WTC11 (cell line): ENCODE results near the gene MST1R. TPM values are rescaled to one million over a fixed set of nuclear protein-coding genes. Genes with fewer than 3 reads are reported as not detected.

ENCODE experiments used
- ATAC-seq: fragments of 200-7000 bp; cut with Tn5 transposase; 2 replicates; pipeline ENCODE4 v1.10.0; 2021; ENCODE audit warnings: mild to moderate bottlenecking, moderate library complexity
- CTCF ChIA-PET: fragments of 300-600 bp; sonication (Branson Sonifier 250); formaldehyde crosslinking; loops from one replicate; lab custom pipeline; 2021; ENCODE audit warnings: antibody characterized with exemption; lab: Charles Lee
- POLR2A ChIA-PET: fragments of 350-600 bp; sonication (Branson Sonifier 250); formaldehyde crosslinking; loops from one replicate; lab custom pipeline; 2021; ENCODE audit warnings: antibody characterized with exemption; lab: Charles Lee
- DNase-seq: peaks from one replicate; pipeline ENCODE4 v3.0.0; 2021; ENCODE audit warnings: low spot score
- H3K27ac Mint-ChIP-seq: 2 replicates; pipeline ENCODE4 v1.8.0; 2021; ENCODE audit warnings: mixed read lengths
- H3K27me3 Mint-ChIP-seq: 2 replicates; pipeline ENCODE4 v1.8.0; 2021; ENCODE audit warnings: low read depth, mild to moderate bottlenecking, moderate library complexity, mixed read lengths
- H3K36me3 Mint-ChIP-seq: 2 replicates; pipeline ENCODE4 v1.8.0; 2021; ENCODE audit warnings: mixed read lengths
- H3K4me1 Mint-ChIP-seq: 2 replicates; pipeline ENCODE4 v1.8.0; 2022; ENCODE audit warnings: mixed read lengths
- H3K4me3 Mint-ChIP-seq: 2 replicates; pipeline ENCODE4 v1.8.0; 2021; ENCODE audit warnings: mild to moderate bottlenecking, moderate library complexity, mixed read lengths
- H3K9me3 Mint-ChIP-seq: 2 replicates; pipeline ENCODE4 v1.8.0; 2021; ENCODE audit warnings: mixed read lengths
- ELF4 ChIP-seq: sonication (generic); formaldehyde crosslinking; IDR thresholded peaks from 2 replicates; pipeline ENCODE4 v1.8.1; 2022; ENCODE audit warnings: low read depth, mild to moderate bottlenecking, moderate library complexity, missing genetic modification reagents
- ESRRA ChIP-seq: sonication (generic); formaldehyde crosslinking; IDR thresholded peaks from 2 replicates; pipeline ENCODE4 v1.8.1; 2022; ENCODE audit warnings: mild to moderate bottlenecking, missing genetic modification reagents, borderline replicate concordance
- FOXJ3 ChIP-seq: sonication (generic); formaldehyde crosslinking; IDR thresholded peaks from 2 replicates; pipeline ENCODE4 v1.9.0; 2021; ENCODE audit warnings: missing genetic modification reagents, mild to moderate bottlenecking, borderline replicate concordance
- GRHL2 ChIP-seq: fragments of 250-450 bp; sonication (Bioruptor Pico); IDR thresholded peaks from 2 replicates; pipeline ENCODE4 v1.8.0; 2022; ENCODE audit warnings: mild to moderate bottlenecking, moderate library complexity; ENCODE audit not compliant: insufficient replicate concordance, severe bottlenecking
- IRF2 ChIP-seq: sonication (generic); formaldehyde crosslinking; IDR thresholded peaks from 2 replicates; pipeline ENCODE4 v1.8.0; 2022; ENCODE audit warnings: low read depth, missing genetic modification reagents, borderline replicate concordance
- JAZF1 ChIP-seq: fragments of 250-450 bp; sonication (Bioruptor Pico); IDR thresholded peaks from 2 replicates; pipeline ENCODE4 v1.9.0; 2021; ENCODE audit warnings: moderate library complexity, mild to moderate bottlenecking, inconsistent platforms
- JUN ChIP-seq: sonication (generic); formaldehyde crosslinking; IDR thresholded peaks from 2 replicates; pipeline ENCODE4 v1.8.0; 2023; ENCODE audit warnings: mild to moderate bottlenecking, missing genetic modification reagents
- MXD4 ChIP-seq: fragments of 250-450 bp; sonication (Bioruptor Pico); IDR thresholded peaks from 2 replicates; pipeline ENCODE4 v1.8.0; 2021; ENCODE audit warnings: mild to moderate bottlenecking, moderate library complexity, borderline replicate concordance
- NFYB ChIP-seq: sonication (generic); formaldehyde crosslinking; conservative IDR thresholded peaks from 2 replicates; pipeline ENCODE4 v1.8.0; 2022; ENCODE audit warnings: low read depth, missing genetic modification reagents
- OVOL2 ChIP-seq: fragments of 250-450 bp; sonication (Bioruptor Pico); IDR thresholded peaks from 2 replicates; pipeline ENCODE4 v1.9.0; 2021; ENCODE audit warnings: mild to moderate bottlenecking, borderline replicate concordance
- RELA ChIP-seq: sonication (generic); formaldehyde crosslinking; IDR thresholded peaks from 2 replicates; pipeline ENCODE4 v1.8.1; 2022; ENCODE audit warnings: missing genetic modification reagents, mild to moderate bottlenecking, borderline replicate concordance
- SMAD4 ChIP-seq: sonication (generic); formaldehyde crosslinking; IDR thresholded peaks from 2 replicates; pipeline ENCODE4 v1.8.0; 2022; ENCODE audit warnings: mild to moderate bottlenecking, missing genetic modification reagents
- SP1 ChIP-seq: sonication (generic); formaldehyde crosslinking; conservative IDR thresholded peaks from 2 replicates; pipeline ENCODE4 v1.8.1; 2022; ENCODE audit warnings: missing genetic modification reagents
- TEAD1 ChIP-seq: sonication (generic); formaldehyde crosslinking; IDR thresholded peaks from 2 replicates; pipeline ENCODE4 v1.8.0; 2022; ENCODE audit warnings: mild to moderate bottlenecking, missing genetic modification reagents
- TP53 ChIP-seq: sonication (generic); formaldehyde crosslinking; IDR thresholded peaks from 2 replicates; pipeline ENCODE4 v1.8.1; 2023; ENCODE audit warnings: mild to moderate bottlenecking, missing genetic modification reagents
- ZNF219 ChIP-seq: sonication (generic); formaldehyde crosslinking; IDR thresholded peaks from 2 replicates; pipeline ENCODE4 v1.8.0; 2023; ENCODE audit warnings: missing genetic modification reagents, mild to moderate bottlenecking, borderline replicate concordance
- ZNF232 ChIP-seq: sonication (generic); formaldehyde crosslinking; IDR thresholded peaks from 2 replicates; pipeline ENCODE4 v1.8.0; 2022; ENCODE audit warnings: mild to moderate bottlenecking, missing genetic modification reagents
- ZNF396 ChIP-seq: fragments of 250-450 bp; sonication (Bioruptor Pico); IDR thresholded peaks from 2 replicates; pipeline ENCODE4 v1.8.0; 2021; ENCODE audit warnings: mild to moderate bottlenecking, moderate library complexity, borderline replicate concordance
- ZNF423 ChIP-seq: fragments of 250-450 bp; sonication (Bioruptor Pico); IDR thresholded peaks from 2 replicates; pipeline ENCODE4 v2.1.2; 2022; ENCODE audit warnings: mild to moderate bottlenecking, moderate library complexity
- total RNA-seq: library from RNA; stranded (reverse); gene quantifications from 3 replicates; pipeline ENCODE4 v1.2.3, GENCODE V29; 2021
- TF ChIP-seq, protein P1 (sequence below): sonication (generic); formaldehyde crosslinking; IDR thresholded peaks from 2 replicates; pipeline ENCODE4 v1.8.0; 2022; ENCODE audit warnings: mild to moderate bottlenecking, missing genetic modification reagents
- TF ChIP-seq, protein P2 (sequence below): fragments of 250-450 bp; sonication (Bioruptor Pico); IDR thresholded peaks from 2 replicates; pipeline ENCODE4 v1.9.0; 2021; ENCODE audit warnings: mild to moderate bottlenecking
- TF ChIP-seq, protein P3 (sequence below): sonication (generic); formaldehyde crosslinking; IDR thresholded peaks from 2 replicates; pipeline ENCODE4 v1.8.0; 2023; ENCODE audit warnings: mild to moderate bottlenecking, missing genetic modification reagents
- TF ChIP-seq, protein P4 (sequence below): sonication (generic); formaldehyde crosslinking; IDR thresholded peaks from 2 replicates; pipeline ENCODE4 v1.8.1; 2022; ENCODE audit warnings: mild to moderate bottlenecking, missing genetic modification reagents, moderate library complexity, borderline replicate concordance
- TF ChIP-seq, protein P5 (sequence below): sonication (generic); formaldehyde crosslinking; IDR thresholded peaks from 2 replicates; pipeline ENCODE4 v1.8.1; 2023; ENCODE audit warnings: mild to moderate bottlenecking, moderate library complexity, missing genetic modification reagents
- TF ChIP-seq, protein P6 (sequence below): sonication (generic); formaldehyde crosslinking; IDR thresholded peaks from 2 replicates; pipeline ENCODE4 v1.8.0; 2022; ENCODE audit warnings: mild to moderate bottlenecking, missing genetic modification reagents

MST1R gene
- total RNA-seq, 1 experiment from 2014 or later, result 6.2 TPM

DNA sequence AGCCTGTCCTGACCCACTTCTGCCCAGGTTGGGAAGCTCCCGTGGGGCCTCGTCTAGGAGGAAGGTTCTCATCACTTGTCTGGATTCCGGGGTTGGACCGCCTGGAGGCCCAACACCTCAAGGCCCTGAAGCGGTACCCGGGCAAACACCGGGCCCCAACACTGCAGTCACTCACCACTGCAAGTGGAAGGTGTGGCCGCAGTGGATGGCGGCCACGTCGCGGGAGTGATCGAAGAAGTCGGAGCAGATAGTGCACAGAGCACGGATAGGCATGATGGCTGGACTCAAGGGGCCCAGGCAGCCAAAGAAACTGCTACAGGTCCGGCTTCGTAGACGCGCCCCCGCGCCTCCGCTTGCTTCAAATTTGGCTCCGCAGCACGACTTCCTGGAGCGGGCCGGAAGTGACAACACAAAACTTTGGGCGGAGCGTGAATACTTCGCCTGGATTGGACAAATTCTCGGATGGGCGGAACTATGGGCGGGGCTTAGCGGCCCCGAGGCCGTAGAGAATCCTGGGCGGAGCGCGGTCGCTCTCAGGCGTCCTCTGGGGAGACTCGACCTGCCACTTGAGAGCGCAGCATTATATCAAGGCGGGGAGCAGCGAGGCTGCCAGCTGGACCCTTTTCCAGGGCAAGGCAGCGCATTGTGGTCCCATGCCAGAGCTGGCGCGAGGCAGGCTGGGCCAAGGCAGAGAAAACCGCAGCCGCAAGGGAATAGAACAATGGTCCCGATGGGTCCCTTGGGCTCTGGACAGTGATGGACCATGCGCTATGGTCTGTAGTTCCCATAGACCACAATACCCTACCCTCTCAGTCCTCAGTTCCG lies 47.3 kb downstream of the MST1R start, which contains the start of gene TRAIP (continued):
- TF ChIP-seq, protein P1, sequence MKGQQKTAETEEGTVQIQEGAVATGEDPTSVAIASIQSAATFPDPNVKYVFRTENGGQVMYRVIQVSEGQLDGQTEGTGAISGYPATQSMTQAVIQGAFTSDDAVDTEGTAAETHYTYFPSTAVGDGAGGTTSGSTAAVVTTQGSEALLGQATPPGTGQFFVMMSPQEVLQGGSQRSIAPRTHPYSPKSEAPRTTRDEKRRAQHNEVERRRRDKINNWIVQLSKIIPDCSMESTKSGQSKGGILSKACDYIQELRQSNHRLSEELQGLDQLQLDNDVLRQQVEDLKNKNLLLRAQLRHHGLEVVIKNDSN (CRISPR knock-in tag), result peak; percentile 21; the same call in 1 of the 2 replicates
- TF ChIP-seq, protein P2, sequence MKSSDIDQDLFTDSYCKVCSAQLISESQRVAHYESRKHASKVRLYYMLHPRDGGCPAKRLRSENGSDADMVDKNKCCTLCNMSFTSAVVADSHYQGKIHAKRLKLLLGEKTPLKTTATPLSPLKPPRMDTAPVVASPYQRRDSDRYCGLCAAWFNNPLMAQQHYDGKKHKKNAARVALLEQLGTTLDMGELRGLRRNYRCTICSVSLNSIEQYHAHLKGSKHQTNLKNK (CRISPR knock-in tag), result no peak
- peak; percentile 61; the same call in 1 of the 2 replicates for TF ChIP-seq TEAD1 (CRISPR knock-in tag)
- TF ChIP-seq, protein P3, sequence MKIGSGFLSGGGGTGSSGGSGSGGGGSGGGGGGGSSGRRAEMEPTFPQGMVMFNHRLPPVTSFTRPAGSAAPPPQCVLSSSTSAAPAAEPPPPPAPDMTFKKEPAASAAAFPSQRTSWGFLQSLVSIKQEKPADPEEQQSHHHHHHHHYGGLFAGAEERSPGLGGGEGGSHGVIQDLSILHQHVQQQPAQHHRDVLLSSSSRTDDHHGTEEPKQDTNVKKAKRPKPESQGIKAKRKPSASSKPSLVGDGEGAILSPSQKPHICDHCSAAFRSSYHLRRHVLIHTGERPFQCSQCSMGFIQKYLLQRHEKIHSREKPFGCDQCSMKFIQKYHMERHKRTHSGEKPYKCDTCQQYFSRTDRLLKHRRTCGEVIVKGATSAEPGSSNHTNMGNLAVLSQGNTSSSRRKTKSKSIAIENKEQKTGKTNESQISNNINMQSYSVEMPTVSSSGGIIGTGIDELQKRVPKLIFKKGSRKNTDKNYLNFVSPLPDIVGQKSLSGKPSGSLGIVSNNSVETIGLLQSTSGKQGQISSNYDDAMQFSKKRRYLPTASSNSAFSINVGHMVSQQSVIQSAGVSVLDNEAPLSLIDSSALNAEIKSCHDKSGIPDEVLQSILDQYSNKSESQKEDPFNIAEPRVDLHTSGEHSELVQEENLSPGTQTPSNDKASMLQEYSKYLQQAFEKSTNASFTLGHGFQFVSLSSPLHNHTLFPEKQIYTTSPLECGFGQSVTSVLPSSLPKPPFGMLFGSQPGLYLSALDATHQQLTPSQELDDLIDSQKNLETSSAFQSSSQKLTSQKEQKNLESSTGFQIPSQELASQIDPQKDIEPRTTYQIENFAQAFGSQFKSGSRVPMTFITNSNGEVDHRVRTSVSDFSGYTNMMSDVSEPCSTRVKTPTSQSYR (CRISPR knock-in tag), result 0 out of 2 replicates have a peak, but pooled peaks have one; percentile 63
- no peak for TF ChIP-seq ZNF219 (CRISPR knock-in tag)
- peak; percentile 52; the same call in 1 of the 2 replicates for TF ChIP-seq NFYB (CRISPR knock-in tag)
- TF ChIP-seq, protein P4, sequence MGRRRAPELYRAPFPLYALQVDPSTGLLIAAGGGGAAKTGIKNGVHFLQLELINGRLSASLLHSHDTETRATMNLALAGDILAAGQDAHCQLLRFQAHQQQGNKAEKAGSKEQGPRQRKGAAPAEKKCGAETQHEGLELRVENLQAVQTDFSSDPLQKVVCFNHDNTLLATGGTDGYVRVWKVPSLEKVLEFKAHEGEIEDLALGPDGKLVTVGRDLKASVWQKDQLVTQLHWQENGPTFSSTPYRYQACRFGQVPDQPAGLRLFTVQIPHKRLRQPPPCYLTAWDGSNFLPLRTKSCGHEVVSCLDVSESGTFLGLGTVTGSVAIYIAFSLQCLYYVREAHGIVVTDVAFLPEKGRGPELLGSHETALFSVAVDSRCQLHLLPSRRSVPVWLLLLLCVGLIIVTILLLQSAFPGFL, result no peak
- TF ChIP-seq ZNF423 (CRISPR knock-in tag), result no peak
- TF ChIP-seq ZNF396, result no peak
- no peak for TF ChIP-seq FOXJ3 (CRISPR knock-in tag)
- TF ChIP-seq, protein P5, sequence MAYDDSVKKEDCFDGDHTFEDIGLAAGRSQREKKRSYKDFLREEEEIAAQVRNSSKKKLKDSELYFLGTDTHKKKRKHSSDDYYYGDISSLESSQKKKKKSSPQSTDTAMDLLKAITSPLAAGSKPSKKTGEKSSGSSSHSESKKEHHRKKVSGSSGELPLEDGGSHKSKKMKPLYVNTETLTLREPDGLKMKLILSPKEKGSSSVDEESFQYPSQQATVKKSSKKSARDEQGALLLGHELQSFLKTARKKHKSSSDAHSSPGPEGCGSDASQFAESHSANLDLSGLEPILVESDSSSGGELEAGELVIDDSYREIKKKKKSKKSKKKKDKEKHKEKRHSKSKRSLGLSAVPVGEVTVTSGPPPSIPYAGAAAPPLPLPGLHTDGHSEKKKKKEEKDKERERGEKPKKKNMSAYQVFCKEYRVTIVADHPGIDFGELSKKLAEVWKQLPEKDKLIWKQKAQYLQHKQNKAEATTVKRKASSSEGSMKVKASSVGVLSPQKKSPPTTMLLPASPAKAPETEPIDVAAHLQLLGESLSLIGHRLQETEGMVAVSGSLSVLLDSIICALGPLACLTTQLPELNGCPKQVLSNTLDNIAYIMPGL (CRISPR knock-in tag), result 0 out of 2 replicates have a peak, but pooled peaks have one; percentile 44
- no peak for TF ChIP-seq RELA (CRISPR knock-in tag)

DNA sequence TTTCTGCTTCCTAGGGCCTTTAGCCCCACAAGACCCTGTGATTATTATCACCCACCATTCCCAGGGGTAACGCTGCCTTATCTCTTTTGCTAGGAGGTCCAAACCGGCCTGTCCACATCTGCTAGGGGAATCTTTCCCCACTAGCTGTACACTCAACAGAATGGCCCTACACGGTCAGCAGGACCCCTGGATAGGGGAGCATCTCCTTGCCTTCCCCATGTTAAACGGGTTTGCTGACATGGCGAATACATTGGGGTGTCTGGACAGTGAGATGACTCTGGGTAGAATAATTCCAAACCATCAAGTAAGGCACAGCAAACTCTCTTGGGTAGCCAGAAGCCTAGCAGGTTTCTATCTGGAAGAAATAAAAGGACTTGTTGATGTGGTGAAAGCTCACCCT lies 48.0 kb downstream of the MST1R start:
- ChIA-PET CTCF (interaction anchor here (0.9 to 1.6 kb wide), 5 partner anchors 14 to 265 kb away, joined by 3 to 6 read pairs (median 4); partner anchors contain the start of gene INKA1), POLR2A (interaction anchor here (0.7 kb wide), 1 partner anchor 406 kb away, joined by 3 read pairs; no protein-coding TSS in a partner anchor)
- DNase-seq (no peak), ATAC-seq (no peak)
- Mint-ChIP-seq H3K36me3 (peaks cover 9% of the 10 kb centered on the region), H3K27me3 (no peaks in the 10 kb centered on the region), H3K4me1 (peaks cover 11% of the 10 kb centered on the region), H3K9me3 (no peaks in the 10 kb centered on the region), H3K27ac (peak overlapping the region; percentile 86; the same call in 1 of the 2 replicates), H3K4me3 (peak overlapping the region; percentile 97)
- TF ChIP-seq TP53 (CRISPR knock-in tag) (no peak), SMAD4 (CRISPR knock-in tag) (no peak)
- TF ChIP-seq, all 79 proteins: peak for 0

DNA sequence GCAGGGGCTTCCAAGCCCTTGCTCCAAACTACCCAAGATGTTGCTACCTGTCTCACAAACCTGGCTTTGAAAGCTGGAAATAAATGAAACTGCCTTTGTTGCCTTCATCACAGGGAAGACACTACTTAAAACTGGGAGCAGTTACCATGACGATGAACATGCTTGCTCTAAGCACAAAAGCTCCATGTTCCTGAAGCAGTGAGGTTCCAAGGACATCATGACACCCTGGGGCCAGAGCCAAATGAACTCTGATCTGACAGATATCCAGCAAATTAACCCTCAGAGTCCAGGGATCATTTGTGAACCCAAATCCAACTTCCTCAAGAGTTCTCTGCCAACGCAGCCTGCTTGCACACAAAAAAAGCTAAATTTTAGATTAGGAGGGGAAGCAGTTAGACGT lies 58.0 kb downstream of the MST1R start:
- POLR2A ChIA-PET, result no interaction called here
- no peaks in the 10 kb centered on the region for H3K27me3 Mint-ChIP-seq
- peaks cover 17% of the 10 kb centered on the region for H3K4me1 Mint-ChIP-seq
- H3K36me3 Mint-ChIP-seq, result peaks cover 43% of the 10 kb centered on the region
- no peak overlapping the region for H3K27ac Mint-ChIP-seq
- no peaks in the 10 kb centered on the region for H3K9me3 Mint-ChIP-seq
- DNase-seq (no peak), ATAC-seq (no peak)
- H3K4me3 Mint-ChIP-seq, result no peak overlapping the region
- CTCF ChIA-PET, result interaction anchor here (0.9 to 1.3 kb wide), 3 partner anchors 36 to 84 kb away, joined by 3 read pairs; partner anchors contain the start of gene MON1A
- TF ChIP-seq JUN (CRISPR knock-in tag), result no peak
- TF ChIP-seq FOXJ3 (CRISPR knock-in tag), result no peak
- TF ChIP-seq, protein P6, sequence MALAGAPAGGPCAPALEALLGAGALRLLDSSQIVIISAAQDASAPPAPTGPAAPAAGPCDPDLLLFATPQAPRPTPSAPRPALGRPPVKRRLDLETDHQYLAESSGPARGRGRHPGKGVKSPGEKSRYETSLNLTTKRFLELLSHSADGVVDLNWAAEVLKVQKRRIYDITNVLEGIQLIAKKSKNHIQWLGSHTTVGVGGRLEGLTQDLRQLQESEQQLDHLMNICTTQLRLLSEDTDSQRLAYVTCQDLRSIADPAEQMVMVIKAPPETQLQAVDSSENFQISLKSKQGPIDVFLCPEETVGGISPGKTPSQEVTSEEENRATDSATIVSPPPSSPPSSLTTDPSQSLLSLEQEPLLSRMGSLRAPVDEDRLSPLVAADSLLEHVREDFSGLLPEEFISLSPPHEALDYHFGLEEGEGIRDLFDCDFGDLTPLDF, result no peak
- no peak for TF ChIP-seq IRF2
- TF ChIP-seq ZNF232 (CRISPR knock-in tag), result no peak
- no peak for TF ChIP-seq SP1 (CRISPR knock-in tag)
- TF ChIP-seq OVOL2 (CRISPR knock-in tag), result no peak
- TF ChIP-seq MXD4 (CRISPR knock-in tag), result no peak
- no peak for TF ChIP-seq GRHL2 (CRISPR knock-in tag)
- TF ChIP-seq ESRRA, result no peak
- no peak for TF ChIP-seq JAZF1
- no peak for TF ChIP-seq ELF4 (CRISPR knock-in tag)
